ENCODE measurements around the gene AGO1. TPM values are rescaled to one million over a fixed set of nuclear protein-coding genes. Genes with fewer than 3 reads are reported as not detected.
A peak's percentile ranks its signal among the peaks of the same experiment; 100 is the strongest.

AGO1 gene
- total RNA-seq, 6 donors from 2014 or later: 11.4 to 26.8 (median 22.9) TPM

- ATAC-seq (ENCODE audit: low FRiP score in 2 of 2) (peak; percentile 6 to 28), DNase-seq (peak in 1 of 2 donors; percentile 56)
- Histone ChIP-seq H3K27me3 (no peaks in the 10 kb centered on the region), H3K36me3 (peaks cover 6 to 94% (median 42%) of the 10 kb centered on the region in 4 donors), H3K9me3 (no peaks in the 10 kb centered on the region), H3K27ac (peak overlapping the region in 2 of 4 donors; percentile 55 to 62), H3K4me3 (no peak overlapping the region), H3K4me1 (no peaks in the 10 kb centered on the region)
- no peak for TF ChIP-seq POLR2AphosphoS5 (IDR thresholded peaks at IDR 0.05)
- no peak for TF ChIP-seq POLR2A (IDR thresholded peaks at IDR 0.05)
- TF ChIP-seq EP300 (IDR thresholded peaks at IDR 0.05): no peak
- no peak for TF ChIP-seq CTCF (IDR thresholded peaks at IDR 0.05)
- 95 to 99% methylated on average over 7 to 14 of the region's 14 CpGs for WGBS, 2 donors
Measured at GRCh38 chr1:35893051-35893879, 10.3 kb downstream of the AGO1 start.

- TF ChIP-seq EP300 (IDR thresholded peaks at IDR 0.05): no peak
- TF ChIP-seq POLR2A (IDR thresholded peaks at IDR 0.05): no peak
- Histone ChIP-seq H3K27ac (peak overlapping the region in 3 of 4 donors; percentile 26 to 62 (median 55)), H3K27me3 (no peaks in the 10 kb centered on the region), H3K9me3 (no peaks in the 10 kb centered on the region), H3K4me1 (no peaks in the 10 kb centered on the region), H3K4me3 (no peak overlapping the region), H3K36me3 (peaks cover 6 to 91% (median 39%) of the 10 kb centered on the region in 4 donors)
- peak; percentile 68 to 85 for ATAC-seq (ENCODE audit: low FRiP score in 2 of 2)
- DNase-seq: peak in 1 of 2 donors; percentile 78
- WGBS, 2 donors: 50 to 77% methylated on average over 6 of the region's 6 CpGs
Measured at GRCh38 chr1:35894183-35894582, 11.2 kb downstream of the AGO1 start.

- ATAC-seq (ENCODE audit: low FRiP score in 2 of 2) (no peak), DNase-seq (no peak)
- no peaks in the 10 kb centered on the region for H3K27me3 ChIP-seq
- H3K9me3 ChIP-seq: no peaks in the 10 kb centered on the region
- 93 to 95% methylated on average over 1 of the region's 1 CpG for WGBS, 2 donors
- no peaks in the 10 kb centered on the region for H3K4me1 ChIP-seq
- H3K4me3 ChIP-seq: no peak overlapping the region
- H3K36me3 ChIP-seq: peaks cover 6 to 88% (median 38%) of the 10 kb centered on the region in 4 donors
- peak overlapping the region in 2 of 4 donors; percentile 55 to 62 for H3K27ac ChIP-seq
- TF ChIP-seq CTCF (IDR thresholded peaks at IDR 0.05) (no peak), EP300 (IDR thresholded peaks at IDR 0.05) (no peak)
Measured at GRCh38 chr1:35894656-35895055, 11.6 kb downstream of the AGO1 start.

GRCh38 chr1:35899941-35900340 lies 16.9 kb downstream of the AGO1 start:
- H3K4me3 ChIP-seq: no peak overlapping the region
- H3K4me1 ChIP-seq: no peaks in the 10 kb centered on the region
- TF ChIP-seq POLR2A (IDR thresholded peaks at IDR 0.05) (no peak), CTCF (IDR thresholded peaks at IDR 0.05) (no peak), EP300 (IDR thresholded peaks at IDR 0.05) (no peak), POLR2AphosphoS5 (IDR thresholded peaks at IDR 0.05) (no peak)
- no peak for DNase-seq
- no peaks in the 10 kb centered on the region for H3K27me3 ChIP-seq
- H3K36me3 ChIP-seq: peaks cover 2 to 83% (median 33%) of the 10 kb centered on the region in 4 donors
- ATAC-seq (ENCODE audit: low FRiP score in 2 of 2): no peak
- H3K27ac ChIP-seq: no peak overlapping the region
- no peaks in the 10 kb centered on the region for H3K9me3 ChIP-seq

GRCh38 chr1:35901235-35901634 lies 18.2 kb downstream of the AGO1 start:
- Histone ChIP-seq H3K27ac (no peak overlapping the region), H3K4me1 (no peaks in the 10 kb centered on the region), H3K36me3 (peaks cover 5 to 81% (median 36%) of the 10 kb centered on the region in 4 donors), H3K9me3 (no peaks in the 10 kb centered on the region), H3K27me3 (no peaks in the 10 kb centered on the region), H3K4me3 (no peak overlapping the region)
- TF ChIP-seq POLR2AphosphoS5 (IDR thresholded peaks at IDR 0.05): no peak
- no peak for TF ChIP-seq CTCF (IDR thresholded peaks at IDR 0.05)
- no peak for TF ChIP-seq POLR2A (IDR thresholded peaks at IDR 0.05)
- TF ChIP-seq EP300 (IDR thresholded peaks at IDR 0.05): no peak
- ATAC-seq (ENCODE audit: low FRiP score in 2 of 2) (no peak), DNase-seq (no peak)
- WGBS, 2 donors: 95% methylated on average over 9 of the region's 9 CpGs

Measured in upper lobe of left lung (tissue), 6 donors.